Caco-2 (cell line): ENCODE measurements around the gene ABCB8. TPM values are rescaled to one million over a fixed set of nuclear protein-coding genes. Genes with fewer than 3 reads are reported as not detected.
"Not testable (repeated sequence)": the region's sequence is repeated elsewhere in the genome, so short reads cannot be mapped to it uniquely, and the experiment has no call there.

ENCODE experiments used
- BruUV-seq: library from RNA; stranded (reverse); fragments of 400-500 nt; replicated peaks from 2 replicates; lab custom pipeline; 2021; lab: Mats Ljungman, UMichigan
- CTCF ChIA-PET: fragments of 300-600 bp; sonication (Branson Sonifier 250); formaldehyde crosslinking; loops from one replicate; lab custom pipeline; 2022; ENCODE audit warnings: antibody characterized with exemption; lab: Charles Lee
- POLR2A ChIA-PET: fragments of 300-600 bp; sonication (Branson Sonifier 250); formaldehyde crosslinking; loops from one replicate; lab custom pipeline; 2022; ENCODE audit warnings: antibody characterized with exemption; lab: Charles Lee
- DNase-seq, 2 experiments: peaks; one replicate each; pipeline versions ENCODE4 v3.0.0 to v3.0.0-alpha.2; 2020 to 2022
- H3K27me3 ChIP-seq: replicated peaks from 2 replicates; pipeline ENCODE4 v1.6.0; 2011; ENCODE audit warnings: low read length; ENCODE audit not compliant: control insufficient read depth, insufficient read depth
- H3K36me3 ChIP-seq: 2 replicates; pipeline ENCODE4 v1.5.1; 2011; ENCODE audit warnings: low read length; ENCODE audit not compliant: control insufficient read depth, insufficient read depth
- H3K4me1 ChIP-seq: fragments of 250-450 bp; sonication (Bioruptor Pico); 2 replicates; pipeline ENCODE4 v1.5.1; 2020; ENCODE audit warnings: mild to moderate bottlenecking
- H3K4me3 ChIP-seq: 2 replicates; pipeline ENCODE4 v1.5.1; 2011; ENCODE audit warnings: low read depth, mild to moderate bottlenecking, control low read depth, low read length
- H3K9me3 ChIP-seq: fragments of 250-450 bp; sonication (Bioruptor Pico); 2 replicates; pipeline ENCODE4 v1.5.1; 2020; ENCODE audit warnings: mild to moderate bottlenecking, moderate library complexity
- H3K27ac Mint-ChIP-seq: one replicate; pipeline ENCODE4 v1.8.0; 2022; ENCODE audit warnings: mixed read lengths; ENCODE audit not compliant: unreplicated experiment
- H3K27me3 Mint-ChIP-seq: one replicate; pipeline ENCODE4 v1.8.0; 2022; ENCODE audit warnings: mixed read lengths; ENCODE audit not compliant: insufficient read depth, unreplicated experiment
- H3K36me3 Mint-ChIP-seq: one replicate; pipeline ENCODE4 v1.8.0; 2022; ENCODE audit warnings: mild to moderate bottlenecking, mixed read lengths; ENCODE audit not compliant: insufficient read depth, unreplicated experiment
- H3K4me1 Mint-ChIP-seq: one replicate; pipeline ENCODE4 v1.8.0; 2022; ENCODE audit warnings: low read depth, mixed read lengths; ENCODE audit not compliant: unreplicated experiment
- H3K4me3 Mint-ChIP-seq: one replicate; pipeline ENCODE4 v1.8.0; 2022; ENCODE audit warnings: mild to moderate bottlenecking, moderate library complexity, mixed read lengths; ENCODE audit not compliant: unreplicated experiment
- H3K9me3 Mint-ChIP-seq: one replicate; pipeline ENCODE4 v1.8.0; 2022; ENCODE audit warnings: mixed read lengths; ENCODE audit not compliant: unreplicated experiment
- intact Hi-C: fragments of 100-400 bp; cut with micrococcal nuclease; formaldehyde crosslinking; loops from one replicate; pipeline ENCODE4 v1.10.0; 2022; ENCODE audit not compliant: unreplicated experiment
- total RNA-seq: library from RNA; stranded (reverse); gene quantifications from 2 replicates; pipeline ENCODE4 v1.2.3, GENCODE V29; 2022
- TF ChIP-seq, protein P1 (sequence below), 2 experiments: fragments of 200-600 bp in 1 of 2; IDR thresholded peaks; 1 replicate in 1 of 2; 2 replicates in 1 of 2; pipeline versions ENCODE4 v1.5.1 to v1.8.0; 2011 to 2022; ENCODE audit warnings: antibody characterized with exemption in 1 of 2, control low read depth in 1 of 2, inconsistent platforms in 1 of 2, low read depth in 1 of 2, low read length in 1 of 2, mild to moderate bottlenecking in 1 of 2, moderate library complexity in 1 of 2; ENCODE audit not compliant: insufficient read depth in 1 of 2, severe bottlenecking in 1 of 2, unreplicated experiment in 1 of 2

Gene ABCB8
- total RNA-seq, 1 experiment from 2014 or later = 30.8 TPM

DNA sequence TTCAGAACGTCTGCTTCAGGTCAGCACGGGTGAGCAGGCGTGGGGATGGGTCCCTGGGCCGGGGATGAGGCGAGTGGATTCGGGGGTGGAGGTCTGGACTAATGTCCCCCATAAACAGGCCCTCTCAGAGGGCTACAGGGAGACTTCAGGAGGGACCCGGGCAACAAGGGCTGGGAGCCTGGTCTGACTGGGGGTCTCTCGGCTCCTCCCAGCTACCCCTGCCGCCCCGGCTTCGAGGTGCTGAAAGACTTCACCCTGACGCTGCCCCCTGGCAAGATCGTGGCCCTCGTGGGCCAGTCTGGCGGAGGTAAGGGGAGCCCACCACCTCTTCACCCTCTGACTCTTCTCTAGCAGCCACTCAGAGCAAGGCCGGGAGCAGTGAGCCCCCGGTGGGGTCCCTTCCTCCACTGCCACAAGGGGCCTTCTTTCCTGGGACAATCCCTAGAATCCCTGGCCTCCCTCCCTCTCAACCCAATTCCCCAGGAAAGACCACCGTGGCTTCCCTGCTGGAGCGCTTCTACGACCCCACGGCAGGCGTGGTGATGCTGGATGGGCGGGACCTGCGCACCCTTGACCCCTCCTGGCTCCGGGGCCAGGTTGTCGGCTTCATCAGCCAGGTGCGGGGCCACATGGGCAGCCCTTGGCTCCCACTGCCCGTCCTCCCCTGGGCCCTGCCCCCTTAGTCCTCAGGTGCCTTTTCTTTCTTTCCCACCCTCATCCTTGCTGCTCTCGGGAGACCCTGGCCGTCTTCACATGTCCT lies 12.5 kb downstream of the ABCB8 start:
- no TSS peak for BruUV-seq
- Histone ChIP-seq H3K4me3 (no peak overlapping the region), H3K36me3 (no peaks in the 10 kb centered on the region), H3K27me3 (no peaks in the 10 kb centered on the region; the same call in 1 of the 2 replicates), H3K4me1 (peaks cover 12% of the 10 kb centered on the region), H3K9me3 (no peaks in the 10 kb centered on the region)
- H3K4me1 Mint-ChIP-seq = peaks cover 5% of the 10 kb centered on the region
- ChIA-PET CTCF (no interaction called here), POLR2A (no interaction called here)
- H3K27me3 Mint-ChIP-seq = no peaks in the 10 kb centered on the region
- peaks cover 6% of the 10 kb centered on the region for H3K36me3 Mint-ChIP-seq
- no peak overlapping the region for H3K27ac Mint-ChIP-seq
- TF ChIP-seq, protein P1, sequence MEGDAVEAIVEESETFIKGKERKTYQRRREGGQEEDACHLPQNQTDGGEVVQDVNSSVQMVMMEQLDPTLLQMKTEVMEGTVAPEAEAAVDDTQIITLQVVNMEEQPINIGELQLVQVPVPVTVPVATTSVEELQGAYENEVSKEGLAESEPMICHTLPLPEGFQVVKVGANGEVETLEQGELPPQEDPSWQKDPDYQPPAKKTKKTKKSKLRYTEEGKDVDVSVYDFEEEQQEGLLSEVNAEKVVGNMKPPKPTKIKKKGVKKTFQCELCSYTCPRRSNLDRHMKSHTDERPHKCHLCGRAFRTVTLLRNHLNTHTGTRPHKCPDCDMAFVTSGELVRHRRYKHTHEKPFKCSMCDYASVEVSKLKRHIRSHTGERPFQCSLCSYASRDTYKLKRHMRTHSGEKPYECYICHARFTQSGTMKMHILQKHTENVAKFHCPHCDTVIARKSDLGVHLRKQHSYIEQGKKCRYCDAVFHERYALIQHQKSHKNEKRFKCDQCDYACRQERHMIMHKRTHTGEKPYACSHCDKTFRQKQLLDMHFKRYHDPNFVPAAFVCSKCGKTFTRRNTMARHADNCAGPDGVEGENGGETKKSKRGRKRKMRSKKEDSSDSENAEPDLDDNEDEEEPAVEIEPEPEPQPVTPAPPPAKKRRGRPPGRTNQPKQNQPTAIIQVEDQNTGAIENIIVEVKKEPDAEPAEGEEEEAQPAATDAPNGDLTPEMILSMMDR (IDR thresholded peaks at IDR 0.05; ENCODE audit: insufficient read depth in 1 of 2, low read depth in 1 of 2, low read length in 1 of 2, severe bottlenecking in 1 of 2, unreplicated experiment in 1 of 2) = no peak
- DNase-seq = no peak
- intact Hi-C loops = no loop called here
- H3K4me3 Mint-ChIP-seq = no peak overlapping the region
- H3K9me3 Mint-ChIP-seq = no peaks in the 10 kb centered on the region

DNA sequence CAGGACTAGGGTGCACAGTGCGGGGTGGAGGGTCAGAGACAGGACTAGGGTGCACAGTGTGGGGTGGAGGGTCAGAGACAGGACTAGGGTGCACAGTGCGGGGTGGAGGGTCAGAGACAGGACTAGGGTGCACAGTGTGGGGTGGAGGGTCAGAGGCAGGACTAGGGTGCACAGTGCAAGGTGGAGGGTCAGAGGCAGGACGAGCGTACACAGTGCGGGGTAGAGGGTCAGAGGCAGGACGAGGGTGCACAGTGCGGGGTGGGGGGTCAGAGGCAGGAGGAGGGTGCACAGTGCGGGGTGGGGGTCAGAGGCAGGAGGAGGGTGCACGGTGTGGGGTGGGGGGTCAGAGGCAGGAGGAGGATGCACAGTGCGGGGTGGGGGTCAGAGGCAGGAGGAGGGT lies 15.2 kb downstream of the ABCB8 start:
- peaks cover 12% of the 10 kb centered on the region for H3K4me1 ChIP-seq
- BruUV-seq, H3K27me3 Mint-ChIP-seq, H3K27ac Mint-ChIP-seq, CTCF ChIA-PET, intact Hi-C loops, H3K27me3 ChIP-seq, H3K4me3 ChIP-seq, H3K4me1 Mint-ChIP-seq, H3K4me3 Mint-ChIP-seq, H3K36me3 Mint-ChIP-seq, H3K9me3 ChIP-seq, POLR2A ChIA-PET, H3K36me3 ChIP-seq, DNase-seq, H3K9me3 Mint-ChIP-seq: not testable (repeated sequence)

DNA sequence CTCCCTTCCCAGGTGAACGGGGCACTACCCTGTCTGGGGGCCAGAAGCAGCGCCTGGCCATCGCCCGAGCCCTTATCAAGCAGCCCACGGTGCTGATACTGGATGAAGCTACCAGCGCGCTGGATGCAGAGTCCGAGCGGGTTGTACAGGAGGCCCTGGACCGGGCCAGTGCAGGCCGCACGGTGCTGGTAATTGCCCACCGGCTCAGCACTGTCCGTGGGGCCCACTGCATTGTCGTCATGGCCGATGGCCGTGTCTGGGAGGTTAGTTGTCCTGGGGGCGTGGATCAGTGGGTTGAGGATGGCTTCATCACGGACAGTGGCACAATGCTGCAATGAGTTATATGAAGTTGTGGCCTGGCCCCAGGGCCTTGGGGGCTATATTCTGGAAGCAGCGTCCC lies 15.7 kb downstream of the ABCB8 start:
- TF ChIP-seq, protein P1 (IDR thresholded peaks at IDR 0.05; ENCODE audit: insufficient read depth in 1 of 2, low read depth in 1 of 2, low read length in 1 of 2, severe bottlenecking in 1 of 2, unreplicated experiment in 1 of 2) = no peak
- no peaks in the 10 kb centered on the region for H3K27me3 Mint-ChIP-seq
- BruUV-seq = no TSS peak
- CTCF ChIA-PET = interaction anchor here (0.7 kb wide), 1 partner anchor 18 kb away, joined by 3 read pairs; no protein-coding TSS in a partner anchor
- peaks cover 5% of the 10 kb centered on the region for H3K4me1 Mint-ChIP-seq
- H3K9me3 Mint-ChIP-seq = no peaks in the 10 kb centered on the region
- no peak for DNase-seq
- Histone ChIP-seq H3K27me3 (no peaks in the 10 kb centered on the region; the same call in 1 of the 2 replicates), H3K4me1 (peaks cover 8% of the 10 kb centered on the region), H3K36me3 (no peaks in the 10 kb centered on the region), H3K9me3 (no peaks in the 10 kb centered on the region), H3K4me3 (no peak overlapping the region)
- H3K4me3 Mint-ChIP-seq = no peak overlapping the region
- H3K27ac Mint-ChIP-seq = no peak overlapping the region
- intact Hi-C loops = no loop called here
- no peaks in the 10 kb centered on the region for H3K36me3 Mint-ChIP-seq
- POLR2A ChIA-PET = no interaction called here
